ENCODE data around the gene RPL39.
"Not testable (repeated sequence)": the region's sequence is repeated elsewhere in the genome, so short reads cannot be mapped to it uniquely, and the experiment has no call there.

The RPL39 gene

GRCh38 chrX:119809185-119809666 is 17.8 kb upstream of the RPL39 start:
- Histone ChIP-seq H3K4me3 (no peak overlapping the region), H3K27ac (no peak overlapping the region)
- TF ChIP-seq CTCF (IDR thresholded peaks at IDR 0.05) = no peak
- no peak for DNase-seq (ENCODE audit: low spot score)

- H3K27ac ChIP-seq, H3K4me3 ChIP-seq: not testable (repeated sequence)
Measured at GRCh38 chrX:119808461-119808860, 17.0 kb upstream of the RPL39 start.

GRCh38 chrX:119802546-119802945 is 11.1 kb upstream of the RPL39 start:
- Histone ChIP-seq H3K4me3 (no peak overlapping the region), H3K27ac (no peak overlapping the region)
- TF ChIP-seq CTCF (IDR thresholded peaks at IDR 0.05) = no peak
- DNase-seq (ENCODE audit: low spot score) = no peak

More at GRCh38 chrX:119808461-119808860, 17.0 kb upstream of the RPL39 start:
- not testable (repeated sequence) for DNase-seq (ENCODE audit: low spot score)

GRCh38 chrX:119801253-119802221 is 10.1 kb upstream of the RPL39 start:
- DNase-seq (ENCODE audit: low spot score) = no peak
- no peak for TF ChIP-seq CTCF (IDR thresholded peaks at IDR 0.05)
- H3K4me3 ChIP-seq = no peak overlapping the region
- no peak overlapping the region for H3K27ac ChIP-seq

GRCh38 chrX:119790977-119791436 is 423 bp downstream of the RPL39 start:
- no peak for DNase-seq (ENCODE audit: low spot score)
- no peak for TF ChIP-seq CTCF (IDR thresholded peaks at IDR 0.05)
- H3K4me3 ChIP-seq = peak overlapping the region; percentile 80

GRCh38 chrX:119784747-119785446 is 6.5 kb downstream of the RPL39 start:
- Histone ChIP-seq H3K27ac (no peak overlapping the region), H3K4me3 (no peak overlapping the region)
- no peak for DNase-seq (ENCODE audit: low spot score)
- TF ChIP-seq CTCF (IDR thresholded peaks at IDR 0.05) = no peak

More at GRCh38 chrX:119790977-119791436, 423 bp downstream of the RPL39 start:
- peak overlapping the region; percentile 78 to 93 for H3K27ac ChIP-seq

- TF ChIP-seq CTCF (IDR thresholded peaks at IDR 0.05) = no peak
- DNase-seq (ENCODE audit: low spot score) = no peak
- Histone ChIP-seq H3K27ac (no peak overlapping the region), H3K4me3 (no peak overlapping the region)
Measured at GRCh38 chrX:119783026-119783425, 8.4 kb downstream of the RPL39 start.
